Esophagus muscularis mucosa (tissue), 3 donors: ENCODE data around the gene MTHFS.

Experiments used
- CTCF ChIP-seq, 3 experiments: fragments of 200-600 bp in 2 of 3; fragments of 450-650 bp in 1 of 3; sonication (generic) in 2 of 3; IDR thresholded peaks; one replicate each; pipeline ENCODE4 v1.5.1; 2017 to 2019; ENCODE audit warnings: antibody characterized with exemption in 3 of 3, mild to moderate bottlenecking in 2 of 3, moderate library complexity in 1 of 3
- POLR2A ChIP-seq: fragments of 450-650 bp; IDR thresholded peaks from one replicate; pipeline ENCODE4 v1.6.1; 2017; ENCODE audit warnings: antibody characterized with exemption, moderate library complexity, mild to moderate bottlenecking, low read depth

GRCh38 chr15:79824136-79824701, 72.6 kb downstream of the MTHFS start:
- TF ChIP-seq CTCF (IDR thresholded peaks at IDR 0.05): no peak
- TF ChIP-seq POLR2A: no peak
